Measurements from ENCODE around the gene PLPPR1. TPM values are rescaled to one million over a fixed set of nuclear protein-coding genes. Genes with fewer than 3 reads are reported as not detected.
"Not testable (repeated sequence)": the region's sequence is repeated elsewhere in the genome, so short reads cannot be mapped to it uniquely, and the experiment has no call there.

PLPPR1 gene
- total RNA-seq, 2 donors from 2014 or later, result not detected

DNA sequence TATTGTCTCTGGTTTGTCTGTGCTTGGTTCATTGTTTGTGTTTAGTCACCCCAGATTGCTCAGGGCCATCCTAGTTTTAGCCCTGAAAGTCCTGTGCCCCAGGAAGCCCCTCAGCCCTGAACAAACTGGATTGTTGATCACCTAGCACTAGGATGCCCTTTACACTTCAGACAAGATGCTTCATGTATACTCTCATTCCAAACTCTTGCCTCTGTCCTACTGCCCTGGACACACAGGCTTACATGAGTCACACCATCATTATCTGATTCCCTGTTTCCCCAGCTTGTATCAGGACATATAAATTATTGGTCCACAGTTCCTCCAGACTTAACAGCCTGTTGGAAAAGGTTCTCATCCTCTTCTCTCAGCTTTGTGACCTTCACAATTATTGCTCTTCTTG lies 236.2 kb downstream of the PLPPR1 start:
- no peaks in the 10 kb centered on the region for H3K9me3 Mint-ChIP-seq

DNA sequence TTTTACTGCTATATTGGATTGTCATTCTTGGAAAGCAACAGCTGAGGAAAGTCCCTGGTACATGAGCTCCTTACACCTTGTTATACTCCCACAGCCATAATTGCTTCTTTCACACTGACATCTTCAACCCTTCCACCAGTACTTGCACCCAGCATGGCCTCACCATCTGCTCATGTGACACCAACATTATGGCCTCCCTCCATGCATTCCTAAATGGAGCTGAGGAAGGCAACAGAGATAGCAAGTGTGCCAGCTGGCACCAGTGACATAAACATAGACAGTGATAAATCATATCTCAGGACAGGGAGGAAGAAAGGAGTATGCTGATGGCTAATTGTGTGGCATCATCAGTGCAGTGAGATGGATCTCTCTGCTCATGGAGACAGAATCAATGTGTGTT lies 236.7 kb downstream of the PLPPR1 start:
- H3K36me3 Mint-ChIP-seq (ENCODE audit: insufficient read depth in 2 of 2), result no peaks in the 10 kb centered on the region
- ATAC-seq (replicated peaks in 1 of 2) (no peak), DNase-seq (no peak)
- H3K4me3 Mint-ChIP-seq, result no peak overlapping the region
- H3K27me3 Mint-ChIP-seq (ENCODE audit: low read depth), result peaks cover 10% of the 10 kb centered on the region
- no peaks in the 10 kb centered on the region for H3K9me3 Mint-ChIP-seq
- H3K27ac Mint-ChIP-seq, result no peak overlapping the region
- H3K4me1 Mint-ChIP-seq (ENCODE audit: low read depth), result no peaks in the 10 kb centered on the region

More for the DNA sequence above, 236.2 kb downstream of the PLPPR1 start:
- Mint-ChIP-seq H3K4me3 (no peak overlapping the region), H3K27ac (no peak overlapping the region), H3K27me3 (ENCODE audit: low read depth) (peaks cover 10% of the 10 kb centered on the region), H3K4me1 (ENCODE audit: low read depth) (no peaks in the 10 kb centered on the region), H3K36me3 (ENCODE audit: insufficient read depth in 2 of 2) (no peaks in the 10 kb centered on the region)
- ATAC-seq (replicated peaks in 1 of 2), result no peak
- DNase-seq, result no peak

DNA sequence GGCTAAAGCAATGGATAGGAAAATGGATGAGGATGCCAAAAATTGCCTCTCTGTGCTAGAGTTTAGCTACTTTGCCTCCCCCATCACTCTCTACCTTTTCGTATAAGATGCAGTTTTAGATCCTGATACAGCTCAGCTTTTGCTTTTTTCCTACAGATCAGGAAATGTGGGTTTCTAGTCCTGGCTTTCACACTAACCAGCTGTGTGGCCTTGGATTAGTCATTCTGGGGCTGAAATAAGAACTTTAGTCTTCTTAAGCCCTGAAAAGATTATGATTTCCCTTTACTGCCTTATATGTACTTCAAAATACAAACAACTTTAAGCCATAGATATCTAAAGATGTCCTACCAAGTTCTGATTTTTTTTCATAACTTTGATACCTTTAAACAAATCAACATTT lies 239.9 kb downstream of the PLPPR1 start:
- DNase-seq, result no peak
- Mint-ChIP-seq H3K27ac (no peak overlapping the region), H3K27me3 (ENCODE audit: low read depth) (peaks cover 10% of the 10 kb centered on the region), H3K36me3 (ENCODE audit: insufficient read depth in 2 of 2) (no peaks in the 10 kb centered on the region), H3K9me3 (no peaks in the 10 kb centered on the region), H3K4me1 (ENCODE audit: low read depth) (no peaks in the 10 kb centered on the region), H3K4me3 (no peak overlapping the region)
- ATAC-seq (replicated peaks in 1 of 2), result no peak

DNA sequence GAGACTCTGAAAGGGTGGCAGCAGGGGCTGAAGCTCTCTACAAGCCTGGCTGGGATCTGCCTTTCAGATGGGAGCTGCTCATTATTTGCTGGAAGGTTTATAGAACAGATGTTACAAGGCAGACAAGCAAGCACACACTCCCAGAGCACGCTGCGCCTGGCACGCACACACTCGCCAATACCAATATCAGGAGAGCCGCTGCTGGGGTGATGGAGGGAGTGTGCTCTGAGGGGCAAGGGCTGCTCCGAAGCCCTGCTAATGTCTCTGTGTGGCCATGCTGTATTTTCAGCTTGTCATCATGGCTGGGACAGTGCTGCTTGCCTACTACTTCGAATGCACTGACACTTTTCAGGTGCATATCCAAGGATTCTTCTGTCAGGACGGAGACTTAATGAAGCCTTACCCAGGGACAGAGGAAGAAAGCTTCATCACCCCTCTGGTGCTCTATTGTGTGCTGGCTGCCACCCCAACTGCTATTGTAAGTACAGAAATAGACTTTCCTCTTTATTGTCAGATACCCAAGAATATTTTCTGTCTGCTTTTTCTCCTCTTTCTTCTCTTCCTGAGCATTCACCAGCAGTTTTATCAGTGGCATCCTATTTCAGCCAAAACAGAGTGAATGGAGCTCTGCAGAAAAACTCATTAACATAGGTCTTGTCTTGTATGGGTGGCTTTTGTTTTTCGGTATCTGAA lies 241.2 kb downstream of the PLPPR1 start:
- Mint-ChIP-seq H3K4me1 (ENCODE audit: low read depth) (no peaks in the 10 kb centered on the region), H3K36me3 (ENCODE audit: insufficient read depth in 2 of 2) (no peaks in the 10 kb centered on the region), H3K4me3 (no peak overlapping the region), H3K27ac (no peak overlapping the region), H3K27me3 (ENCODE audit: low read depth) (peaks cover 1% of the 10 kb centered on the region), H3K9me3 (no peaks in the 10 kb centered on the region)
- ATAC-seq (replicated peaks in 1 of 2) (no peak), DNase-seq (no peak)

DNA sequence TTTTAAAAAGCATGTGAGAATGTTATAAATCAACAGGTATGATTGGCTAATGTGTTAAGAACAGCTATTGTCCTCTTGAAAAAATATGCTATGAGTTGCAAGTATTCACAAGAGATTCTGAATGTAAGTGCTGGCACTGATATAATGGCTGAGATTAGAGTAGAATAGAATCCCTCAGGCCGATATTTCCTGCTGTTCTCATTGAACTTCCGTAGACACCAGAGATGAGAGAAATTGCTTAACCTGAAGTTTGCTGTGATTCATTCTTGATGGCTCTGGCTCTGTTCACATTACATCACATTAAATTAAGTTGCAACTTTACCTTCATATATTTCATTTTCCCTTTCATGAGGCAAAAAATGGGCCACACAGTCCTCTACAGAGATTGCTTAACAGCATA lies 241.8 kb downstream of the PLPPR1 start:
- H3K4me3 Mint-ChIP-seq, result no peak overlapping the region
- no peaks in the 10 kb centered on the region for H3K36me3 Mint-ChIP-seq (ENCODE audit: insufficient read depth in 2 of 2)
- H3K9me3 Mint-ChIP-seq, result no peaks in the 10 kb centered on the region
- no peak for DNase-seq
- no peaks in the 10 kb centered on the region for H3K4me1 Mint-ChIP-seq (ENCODE audit: low read depth)
- H3K27me3 Mint-ChIP-seq (ENCODE audit: low read depth), result peaks cover 7% of the 10 kb centered on the region
- H3K27ac Mint-ChIP-seq, result no peak overlapping the region
- no peak for ATAC-seq (replicated peaks in 1 of 2)

DNA sequence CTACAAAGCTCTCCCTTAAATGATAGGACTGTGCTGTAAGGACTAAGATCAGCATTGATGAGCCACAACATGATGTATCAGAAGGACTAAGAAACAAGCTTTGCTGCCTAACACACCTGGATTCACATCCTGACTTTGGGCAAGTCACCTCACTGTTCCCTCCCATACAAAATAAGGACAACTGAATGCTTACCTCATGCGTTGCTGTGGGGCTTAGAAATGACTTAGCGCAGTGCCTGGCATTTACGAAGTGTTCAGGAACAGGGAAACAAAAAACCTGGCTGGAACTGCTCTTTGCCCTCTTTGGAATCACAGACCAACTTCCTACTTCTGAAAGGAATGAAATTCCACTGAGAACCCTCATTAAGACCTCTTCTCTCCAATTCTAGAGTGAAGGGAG lies 242.6 kb downstream of the PLPPR1 start:
- no peaks in the 10 kb centered on the region for H3K9me3 Mint-ChIP-seq
- no peak overlapping the region for H3K27ac Mint-ChIP-seq
- no peak overlapping the region for H3K4me3 Mint-ChIP-seq
- no peaks in the 10 kb centered on the region for H3K4me1 Mint-ChIP-seq (ENCODE audit: low read depth)
- ATAC-seq (replicated peaks in 1 of 2) (no peak), DNase-seq (no peak)
- H3K36me3 Mint-ChIP-seq (ENCODE audit: insufficient read depth in 2 of 2), result no peaks in the 10 kb centered on the region
- H3K27me3 Mint-ChIP-seq (ENCODE audit: low read depth), result peaks cover 10% of the 10 kb centered on the region

DNA sequence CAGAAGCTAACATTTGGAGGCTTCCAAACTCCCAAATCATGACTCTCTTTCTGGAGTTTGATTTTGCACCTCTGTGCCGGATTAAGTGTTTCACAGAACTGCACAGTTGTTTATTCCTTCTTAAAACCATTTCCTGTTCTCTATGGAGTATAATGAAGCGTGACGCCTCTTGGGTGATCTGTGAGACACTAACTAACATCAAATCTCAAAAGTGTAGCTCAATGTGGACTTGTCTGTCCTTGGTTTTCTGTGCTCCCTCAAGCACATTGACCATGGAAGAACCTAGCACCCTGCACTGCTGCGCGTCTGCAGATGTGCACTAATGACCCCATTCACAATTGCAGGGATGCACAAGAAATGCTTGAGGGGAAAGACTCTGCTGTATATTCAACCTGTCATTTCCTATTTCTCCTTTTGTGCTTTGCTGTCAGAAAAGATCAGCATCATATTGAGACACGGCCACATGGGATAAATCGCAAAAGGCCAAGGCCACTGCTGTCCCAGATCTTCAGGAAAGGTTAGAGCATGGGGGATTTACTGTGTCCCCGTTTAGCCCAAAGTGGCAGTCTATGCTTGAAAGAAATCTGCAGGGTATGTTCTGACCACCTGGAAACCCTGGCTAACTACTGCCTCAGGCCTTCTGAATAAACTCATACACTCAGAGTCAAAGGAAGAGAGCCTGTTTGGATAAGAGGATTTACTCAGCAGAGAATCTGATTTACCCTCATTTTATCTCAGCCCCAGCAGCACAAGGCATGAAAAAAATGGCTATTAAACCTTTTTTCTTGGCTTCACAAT lies 246.6 kb downstream of the PLPPR1 start:
- no peak for DNase-seq
- no peak overlapping the region for H3K27ac Mint-ChIP-seq

DNA sequence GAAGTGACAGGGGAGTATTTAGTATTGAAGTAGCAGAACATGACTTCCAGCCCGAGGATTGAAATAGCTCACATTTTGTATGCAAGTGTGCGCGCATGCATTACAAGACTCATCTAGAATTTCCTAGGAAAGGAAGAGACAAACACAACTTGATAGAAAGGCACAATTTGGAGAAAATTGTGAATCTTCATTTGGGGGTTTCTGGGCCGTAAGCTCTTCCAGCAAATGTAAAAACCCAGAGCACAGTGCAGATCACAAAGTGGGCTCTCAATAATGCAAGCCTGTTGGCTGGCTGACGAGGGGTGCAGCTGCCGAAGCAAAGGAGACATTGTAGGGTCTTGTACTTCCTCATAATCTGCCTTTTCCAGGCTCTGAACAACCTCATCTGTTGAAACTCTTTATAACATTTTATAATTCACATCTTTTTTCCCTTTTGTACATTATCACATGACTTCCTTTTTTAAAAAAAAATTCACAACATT lies 247.3 kb downstream of the PLPPR1 start:
- ATAC-seq (replicated peaks in 1 of 2) (no peak), DNase-seq (no peak)
- Mint-ChIP-seq H3K36me3 (ENCODE audit: insufficient read depth in 2 of 2) (no peaks in the 10 kb centered on the region), H3K4me3 (no peak overlapping the region), H3K27me3 (ENCODE audit: low read depth) (peaks cover 25% of the 10 kb centered on the region), H3K4me1 (ENCODE audit: low read depth) (no peaks in the 10 kb centered on the region), H3K9me3 (no peaks in the 10 kb centered on the region), H3K27ac (no peak overlapping the region)

More for the DNA sequence above, 246.6 kb downstream of the PLPPR1 start:
- H3K4me3 Mint-ChIP-seq, result no peak overlapping the region
- H3K4me1 Mint-ChIP-seq (ENCODE audit: low read depth), result no peaks in the 10 kb centered on the region
- H3K9me3 Mint-ChIP-seq, result no peaks in the 10 kb centered on the region
- peaks cover 25% of the 10 kb centered on the region for H3K27me3 Mint-ChIP-seq (ENCODE audit: low read depth)
- no peak for ATAC-seq (replicated peaks in 1 of 2)
- no peaks in the 10 kb centered on the region for H3K36me3 Mint-ChIP-seq (ENCODE audit: insufficient read depth in 2 of 2)

DNA sequence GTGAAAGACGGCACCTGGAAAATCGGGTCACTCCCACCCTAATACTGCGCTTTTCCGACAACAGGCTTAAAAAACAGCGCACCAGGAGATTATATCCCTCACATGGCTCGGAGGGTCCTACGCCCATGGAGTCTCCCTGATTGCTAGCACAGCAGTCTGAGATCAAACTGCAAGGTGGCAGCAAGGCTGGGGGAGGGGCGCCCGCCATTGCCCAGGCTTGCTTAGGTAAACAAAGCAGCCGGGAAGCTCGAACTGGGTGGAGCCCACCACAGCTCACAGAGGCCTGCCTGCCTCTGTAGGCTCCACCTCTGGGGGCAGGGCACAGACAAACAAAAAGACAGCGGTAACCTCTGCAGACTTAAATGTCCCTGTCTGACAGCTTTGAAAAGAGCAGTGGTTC lies 262.5 kb downstream of the PLPPR1 start:
- H3K27me3 Mint-ChIP-seq (ENCODE audit: low read depth), result peaks cover 12% of the 10 kb centered on the region
- DNase-seq; H3K27ac Mint-ChIP-seq; H3K36me3 Mint-ChIP-seq (ENCODE audit: insufficient read depth in 2 of 2); ATAC-seq (replicated peaks in 1 of 2); H3K4me3 Mint-ChIP-seq; H3K9me3 Mint-ChIP-seq; H3K4me1 Mint-ChIP-seq (ENCODE audit: low read depth): not testable (repeated sequence)

DNA sequence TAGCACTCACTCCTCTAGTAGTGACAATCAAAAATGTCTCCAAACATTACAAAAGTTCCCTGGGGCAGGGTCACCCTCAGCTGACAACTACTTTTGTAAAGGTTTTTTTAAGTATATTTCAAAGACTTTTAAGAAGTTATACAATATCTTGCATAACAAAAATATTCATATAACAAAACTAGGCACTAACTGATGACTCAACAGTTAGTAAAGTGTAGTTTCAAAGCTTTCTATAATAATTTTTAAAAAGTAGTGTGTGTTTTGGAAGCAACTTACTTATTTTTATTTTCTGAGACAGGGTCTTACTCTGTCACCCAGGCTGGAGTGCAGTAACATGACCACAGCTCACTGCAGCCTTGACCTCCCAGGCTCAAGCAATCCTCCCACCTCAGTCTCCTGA lies 271.4 kb downstream of the PLPPR1 start:
- ATAC-seq (replicated peaks in 1 of 2) (no peak), DNase-seq (no peak)
- no peak overlapping the region for H3K27ac Mint-ChIP-seq
- no peak overlapping the region for H3K4me3 Mint-ChIP-seq
- H3K36me3 Mint-ChIP-seq (ENCODE audit: insufficient read depth in 2 of 2), result no peaks in the 10 kb centered on the region
- peaks cover 14% of the 10 kb centered on the region for H3K27me3 Mint-ChIP-seq (ENCODE audit: low read depth)
- H3K4me1 Mint-ChIP-seq (ENCODE audit: low read depth), result no peaks in the 10 kb centered on the region
- no peaks in the 10 kb centered on the region for H3K9me3 Mint-ChIP-seq

DNA sequence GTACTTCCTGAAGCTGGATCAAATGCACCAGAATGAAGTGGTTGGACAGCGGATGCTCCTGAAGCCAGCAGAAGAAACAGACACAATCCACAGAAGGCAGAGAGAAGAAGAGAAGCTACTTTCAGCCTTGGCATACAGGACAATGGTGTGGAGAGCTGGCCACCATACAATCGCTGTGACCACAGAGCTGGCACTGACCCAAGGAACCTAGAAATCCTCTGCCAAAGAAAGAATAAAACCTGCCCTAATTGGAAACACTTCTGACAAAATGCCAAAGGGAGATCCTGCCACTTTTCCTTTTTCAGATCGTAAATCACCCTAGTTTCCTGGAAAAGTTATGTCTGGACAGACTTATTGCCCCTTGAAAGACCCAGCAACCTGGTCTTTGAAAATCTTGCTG lies 278.5 kb downstream of the PLPPR1 start:
- no peaks in the 10 kb centered on the region for H3K9me3 Mint-ChIP-seq
- no peaks in the 10 kb centered on the region for H3K4me1 Mint-ChIP-seq (ENCODE audit: low read depth)
- H3K27me3 Mint-ChIP-seq (ENCODE audit: low read depth), result peaks cover 18% of the 10 kb centered on the region
- no peak overlapping the region for H3K27ac Mint-ChIP-seq
- DNase-seq, result no peak
- ATAC-seq (replicated peaks in 1 of 2), result no peak
- H3K4me3 Mint-ChIP-seq, result no peak overlapping the region
- H3K36me3 Mint-ChIP-seq (ENCODE audit: insufficient read depth in 2 of 2), result no peaks in the 10 kb centered on the region

DNA sequence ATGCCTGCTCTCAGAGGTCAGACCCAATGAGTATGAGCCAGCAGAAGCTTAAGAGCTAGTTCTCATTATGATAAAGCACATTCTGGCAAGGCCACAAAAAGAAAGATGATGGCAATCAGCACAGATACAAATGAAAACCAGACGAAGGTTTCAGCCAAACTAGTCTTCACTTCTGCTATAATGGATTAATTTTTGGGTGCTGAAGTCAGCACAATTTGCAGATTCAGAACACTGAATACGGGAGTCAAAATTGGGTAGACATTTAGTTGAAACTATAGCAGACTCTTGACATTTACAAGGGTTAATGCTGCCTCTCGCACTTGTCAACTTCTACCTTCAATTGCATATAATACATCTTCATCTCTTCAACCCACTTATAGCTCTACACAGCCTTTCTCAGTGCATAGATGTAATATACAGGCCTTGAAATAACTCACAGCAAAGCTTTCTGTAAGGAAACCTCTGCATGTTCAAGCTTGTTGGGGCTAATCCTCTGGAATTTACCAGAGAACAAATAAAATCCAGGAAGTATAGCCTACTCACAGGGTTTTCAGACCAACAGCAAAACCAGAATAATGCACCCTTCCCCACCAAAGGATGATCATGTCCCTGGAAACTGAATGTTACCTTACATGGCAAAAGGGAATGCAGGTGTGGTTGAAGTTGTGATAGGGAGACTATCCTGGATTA lies 279.1 kb downstream of the PLPPR1 start:
- no peak overlapping the region for H3K27ac Mint-ChIP-seq
- H3K36me3 Mint-ChIP-seq (ENCODE audit: insufficient read depth in 2 of 2), result no peaks in the 10 kb centered on the region
- H3K9me3 Mint-ChIP-seq, result no peaks in the 10 kb centered on the region
- no peak for ATAC-seq (replicated peaks in 1 of 2)
- no peak for DNase-seq
- no peaks in the 10 kb centered on the region for H3K4me1 Mint-ChIP-seq (ENCODE audit: low read depth)
- peaks cover 18% of the 10 kb centered on the region for H3K27me3 Mint-ChIP-seq (ENCODE audit: low read depth)
- no peak overlapping the region for H3K4me3 Mint-ChIP-seq

DNA sequence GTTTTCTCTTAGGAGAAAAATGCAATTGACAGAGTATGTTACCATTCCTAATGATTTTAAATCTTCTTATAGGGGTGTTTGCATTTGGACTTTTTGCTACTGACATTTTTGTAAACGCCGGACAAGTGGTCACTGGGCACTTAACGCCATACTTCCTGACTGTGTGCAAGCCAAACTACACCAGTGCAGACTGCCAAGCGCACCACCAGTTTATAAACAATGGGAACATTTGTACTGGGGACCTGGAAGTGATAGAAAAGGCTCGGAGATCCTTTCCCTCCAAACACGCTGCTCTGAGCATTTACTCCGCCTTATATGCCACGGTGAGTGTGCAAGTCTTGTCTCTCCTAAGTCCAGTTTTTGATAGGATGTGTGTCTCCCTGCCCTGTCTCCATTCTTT lies 280.6 kb downstream of the PLPPR1 start:
- Mint-ChIP-seq H3K4me3 (no peak overlapping the region), H3K27ac (no peak overlapping the region), H3K27me3 (ENCODE audit: low read depth) (peaks cover 18% of the 10 kb centered on the region), H3K4me1 (ENCODE audit: low read depth) (no peaks in the 10 kb centered on the region), H3K36me3 (ENCODE audit: insufficient read depth in 2 of 2) (no peaks in the 10 kb centered on the region), H3K9me3 (no peaks in the 10 kb centered on the region)
- DNase-seq (no peak), ATAC-seq (replicated peaks in 1 of 2) (no peak)

Measured in activated T-cell treated with anti-CD3 and anti-CD28 coated beads, Interleukin-2, amount 50 U/mL, for 72 hours (primary cell).